Stimulated activated CD4-positive, alpha-beta T cell treated with anti-CD3 and anti-CD28 coated beads, Interleukin-15, amount 100 ng/mL, for 1 hour (primary cell): ENCODE results near the gene FBLN7.

ENCODE experiments used
- DNase-seq, 2 donors: peaks; one replicate each; pipeline ENCODE4 v3.0.0-alpha.2; 2020; ENCODE audit warnings: low read depth in 1 of 2, low spot score in 1 of 2

FBLN7 gene

DNA sequence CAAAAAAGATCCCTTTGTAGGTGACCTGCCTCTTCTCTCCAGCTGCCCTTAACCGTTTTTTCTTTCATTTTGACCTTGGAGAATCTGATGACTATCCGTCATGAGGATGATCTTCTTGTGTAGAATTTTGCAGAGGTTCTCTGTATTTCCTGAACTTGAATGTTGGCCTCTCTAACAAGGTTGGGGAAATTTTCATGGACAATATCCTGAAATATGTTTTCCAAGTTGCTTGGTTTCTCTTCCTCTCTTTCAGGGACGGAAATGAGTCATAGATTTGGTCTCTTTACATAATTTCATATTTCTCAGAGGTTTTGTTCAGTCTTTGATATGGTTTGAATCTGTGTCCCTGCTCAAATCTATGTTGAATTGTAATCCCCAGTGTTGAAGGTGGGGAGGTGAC lies 82.6 kb downstream of the FBLN7 start:
- DNase-seq = no peak

DNA sequence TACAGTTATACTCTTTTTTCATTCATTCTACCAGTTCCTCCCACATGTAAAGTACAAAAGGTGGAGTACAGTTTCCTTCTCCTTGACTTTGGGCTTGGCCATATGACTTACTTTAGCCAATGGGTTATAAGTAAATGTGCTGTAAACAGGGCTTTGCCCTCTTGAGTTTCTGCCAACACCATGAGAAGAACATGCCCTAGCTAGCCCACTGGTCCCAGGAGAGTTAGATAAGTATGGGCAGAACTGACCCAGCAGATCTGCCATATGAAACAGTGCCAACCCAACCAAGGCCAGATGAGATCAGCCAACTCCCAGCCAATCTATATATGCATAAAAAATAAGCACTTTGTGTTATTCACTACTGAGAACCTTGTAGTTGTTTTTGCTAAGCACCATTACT lies 91.2 kb downstream of the FBLN7 start:
- no peak for DNase-seq

DNA sequence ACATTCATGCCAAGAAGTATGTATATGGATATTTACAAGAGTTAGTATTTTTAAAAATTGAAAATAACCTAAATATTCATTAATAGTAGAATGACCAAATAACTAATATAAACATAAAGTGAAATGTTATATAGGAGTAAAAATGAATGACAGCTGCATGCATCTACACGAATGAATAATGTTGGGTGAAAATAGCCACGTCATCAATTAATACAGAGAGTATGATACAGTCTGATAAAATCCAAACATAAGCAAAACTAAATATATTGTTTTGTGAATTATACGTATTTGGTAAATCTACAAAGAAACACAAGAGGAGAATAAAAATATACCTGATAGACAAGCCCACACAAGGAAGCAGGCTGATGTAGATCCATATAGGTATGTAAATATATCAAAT lies 92.2 kb downstream of the FBLN7 start:
- DNase-seq = no peak
